Measurements from ENCODE around the gene C2orf69. TPM values are rescaled to one million over a fixed set of nuclear protein-coding genes. Genes with fewer than 3 reads are reported as not detected.

C2orf69 gene
- total RNA-seq, 2 experiments from 2014 or later = 14.0 to 17.5 TPM

DNA sequence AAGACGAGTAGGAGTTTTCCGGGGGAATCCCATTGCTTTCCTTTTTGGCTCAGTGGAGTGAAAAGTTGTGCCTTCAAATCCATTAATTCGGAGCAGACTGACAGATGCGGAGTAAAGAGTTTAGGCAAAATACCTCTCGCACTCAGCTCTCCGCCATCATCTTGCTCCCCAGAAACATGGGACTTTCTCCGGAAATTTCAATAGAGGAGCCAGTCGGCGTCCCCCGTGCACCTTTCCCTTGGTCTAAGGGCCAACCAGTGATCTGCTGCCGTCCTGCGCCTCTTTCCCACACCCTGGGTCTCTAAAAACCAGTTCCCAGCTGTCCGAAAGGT, 43.9 kb downstream of the C2orf69 start:
- peaks cover 80% of the 10 kb centered on the region for H3K79me2 ChIP-seq (ENCODE audit: insufficient read depth, low read depth, low read length)
- intact Hi-C loops (cut with micrococcal nuclease; ENCODE audit: unreplicated experiment) = loop anchor here (2.0 kb wide), 1 partner anchor 44 kb away; the partner anchor contains the start of gene C2orf69
- peak overlapping the region; percentile 86 for H2AFZ ChIP-seq (ENCODE audit: low read length)
- H3K9me2 ChIP-seq (ENCODE audit: insufficient read depth, low read length) = no peaks in the 10 kb centered on the region
- peak overlapping the region; percentile 83 for H3K4me2 ChIP-seq (ENCODE audit: low read length)
- BruUV-seq (replicated peaks) = TSS peak; percentile 78
- peaks cover 40% of the 10 kb centered on the region for H3K36me3 ChIP-seq (ENCODE audit: insufficient read depth, low read length)
- no peak for TF ChIP-seq CTCF (conservative IDR thresholded peaks at IDR 0.05; ENCODE audit: low read length)
- no peak for TF ChIP-seq EZH2phosphoT487 (IDR thresholded peaks at IDR 0.05; ENCODE audit: borderline replicate concordance, low read depth, low read length)
- H3K9me3 ChIP-seq (ENCODE audit: low read length) = no peaks in the 10 kb centered on the region
- ChIA-PET CTCF (ENCODE audit: unreplicated experiment) (interaction anchor here (0.6 kb wide), 1 partner anchor 532 kb away, joined by 3 read pairs; no protein-coding TSS in a partner anchor), POLR2A (no interaction called here)
- H3K27ac ChIP-seq (ENCODE audit: low read depth, low read length, poor library complexity, severe bottlenecking) = peak overlapping the region; percentile 57
- H3K4me3 ChIP-seq (ENCODE audit: low read depth, low read length, poor library complexity, severe bottlenecking) = peak overlapping the region; percentile 92
- DNase-seq (ENCODE audit: low spot score) = no peak
- peaks cover 29% of the 10 kb centered on the region for H3K4me1 ChIP-seq (ENCODE audit: insufficient read depth, low read length, poor library complexity, severe bottlenecking)
- H4K20me1 ChIP-seq (ENCODE audit: insufficient read depth, low read length) = no peaks in the 10 kb centered on the region

DNA sequence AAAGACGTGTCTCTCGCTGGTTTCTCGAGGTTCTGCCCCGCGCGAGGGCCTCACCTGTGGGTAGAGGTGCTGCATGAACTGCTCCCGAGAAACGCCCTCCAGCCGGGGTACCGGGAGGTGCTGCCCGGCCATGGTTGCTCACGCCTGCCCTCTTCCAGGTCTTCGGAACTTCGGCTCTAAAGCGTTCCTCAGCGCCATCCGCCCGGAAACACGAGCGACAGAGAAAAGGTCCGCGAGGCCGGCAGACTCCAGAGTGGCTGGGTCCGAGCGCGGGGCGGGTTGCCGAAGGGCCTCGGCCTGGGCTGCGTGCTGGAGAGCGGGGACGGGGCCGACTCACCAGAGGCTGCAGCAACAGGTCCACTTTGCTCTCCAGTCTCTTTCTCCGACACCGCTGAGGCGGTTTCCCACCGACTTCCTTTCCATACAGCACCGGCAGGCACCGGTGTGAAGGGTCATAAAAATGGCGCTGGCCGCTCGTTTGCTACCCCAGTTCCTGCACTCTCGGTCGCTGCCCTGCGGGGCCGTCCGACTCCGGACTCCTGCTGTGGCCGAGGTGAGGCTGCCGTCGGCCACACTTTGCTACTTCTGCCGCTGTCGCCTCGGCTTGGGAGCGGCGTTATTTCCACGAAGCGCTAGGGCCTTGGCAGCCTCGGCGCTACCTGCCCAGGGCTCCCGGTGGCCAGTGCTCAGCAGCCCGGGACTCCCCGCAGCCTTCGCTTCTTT, 44.4 kb downstream of the C2orf69 start, which contains the start of the genes MAIP1 and TYW5:
Gene MAIP1, plus strand, starts transcription at position 244 of the 723 bp plus-strand sequence. Its CDS starts 217 bp downstream, at position 461.
Gene TYW5, minus strand, starts transcription at position 153 of the 723 bp plus-strand sequence. Its CDS starts 21 bp downstream, at position 132.
- TF ChIP-seq CTCF (conservative IDR thresholded peaks at IDR 0.05; ENCODE audit: low read length) (peak; percentile 36; the same call in 1 of the 2 replicates), EZH2phosphoT487 (IDR thresholded peaks at IDR 0.05; ENCODE audit: borderline replicate concordance, low read depth, low read length) (no peak)
- H3K36me3 ChIP-seq (ENCODE audit: insufficient read depth, low read length) = peaks cover 40% of the 10 kb centered on the region
- H3K9me3 ChIP-seq (ENCODE audit: low read length) = no peaks in the 10 kb centered on the region
- BruUV-seq (replicated peaks) = no TSS peak
- peaks cover 76% of the 10 kb centered on the region for H3K79me2 ChIP-seq (ENCODE audit: insufficient read depth, low read depth, low read length)
- peak within 1 kb of the TSS; percentile 57 for H3K27ac ChIP-seq (ENCODE audit: low read depth, low read length, poor library complexity, severe bottlenecking)
- H3K4me3 ChIP-seq (ENCODE audit: low read depth, low read length, poor library complexity, severe bottlenecking) = peak within 1 kb of the TSS; percentile 92
- H3K4me2 ChIP-seq (ENCODE audit: low read length) = peak within 1 kb of the TSS; percentile 83
- H3K9me2 ChIP-seq (ENCODE audit: insufficient read depth, low read length) = no peaks in the 10 kb centered on the region
- peaks cover 29% of the 10 kb centered on the region for H3K4me1 ChIP-seq (ENCODE audit: insufficient read depth, low read length, poor library complexity, severe bottlenecking)
- no peaks in the 10 kb centered on the region for H4K20me1 ChIP-seq (ENCODE audit: insufficient read depth, low read length)
- peak within 1 kb of the TSS; percentile 86 for H2AFZ ChIP-seq (ENCODE audit: low read length)
- DNase-seq (ENCODE audit: low spot score) = peak; percentile 84
- ChIA-PET CTCF (ENCODE audit: unreplicated experiment) (interaction anchor here (0.6 kb wide), 1 partner anchor 531 kb away, joined by 3 read pairs; no protein-coding TSS in a partner anchor), POLR2A (interaction anchor here (1.4 kb wide), 1 partner anchor 31 kb away, joined by 5 read pairs; no protein-coding TSS in a partner anchor)
- intact Hi-C loops (cut with micrococcal nuclease; ENCODE audit: unreplicated experiment) = loop anchor here (2.0 kb wide), 1 partner anchor 45 kb away; the partner anchor contains the start of gene C2orf69

GRCh38 chr2:199956062-199956380, 44.9 kb downstream of the C2orf69 start:
- Histone ChIP-seq H3K4me2 (ENCODE audit: low read length) (peak overlapping the region; percentile 83), H3K9me2 (ENCODE audit: insufficient read depth, low read length) (no peaks in the 10 kb centered on the region), H4K20me1 (ENCODE audit: insufficient read depth, low read length) (no peaks in the 10 kb centered on the region), H3K4me1 (ENCODE audit: insufficient read depth, low read length, poor library complexity, severe bottlenecking) (peaks cover 29% of the 10 kb centered on the region), H3K4me3 (ENCODE audit: low read depth, low read length, poor library complexity, severe bottlenecking) (peak overlapping the region; percentile 92), H3K79me2 (ENCODE audit: insufficient read depth, low read depth, low read length) (peaks cover 71% of the 10 kb centered on the region), H3K9me3 (ENCODE audit: low read length) (no peaks in the 10 kb centered on the region), H3K36me3 (ENCODE audit: insufficient read depth, low read length) (peaks cover 42% of the 10 kb centered on the region), H3K27ac (ENCODE audit: low read depth, low read length, poor library complexity, severe bottlenecking) (peak overlapping the region; percentile 57), H2AFZ (ENCODE audit: low read length) (peak overlapping the region; percentile 86)
- ChIA-PET POLR2A (interaction anchor here (0.5 to 1.4 kb wide), 5 partner anchors 28 to 1129 kb away, joined by 3 to 8 read pairs (median 4); no protein-coding TSS in a partner anchor), CTCF (ENCODE audit: unreplicated experiment) (no interaction called here)
- BruUV-seq (replicated peaks) = no TSS peak
- DNase-seq (ENCODE audit: low spot score) = peak; percentile 9
- intact Hi-C loops (cut with micrococcal nuclease; ENCODE audit: unreplicated experiment) = no loop called here
- TF ChIP-seq EZH2phosphoT487 (IDR thresholded peaks at IDR 0.05; ENCODE audit: borderline replicate concordance, low read depth, low read length) = no peak
- no peak for TF ChIP-seq CTCF (conservative IDR thresholded peaks at IDR 0.05; ENCODE audit: low read length)
